SK-MEL-5 (cell line): ENCODE measurements around the gene FBXO8. TPM values are rescaled to one million over a fixed set of nuclear protein-coding genes. Genes with fewer than 3 reads are reported as not detected.

Source experiments
- DNase-seq: peaks from one replicate; pipeline ENCODE4 v3.0.0-alpha.2; 2016; ENCODE audit warnings: low read depth, low spot score
- in situ Hi-C: cut with HindIII; loops from 2 replicates; pipeline ENCODE4 v1.10.0; 2016; ENCODE audit warnings: low sequenced_read_pairs, high pct_unique_total_duplicates, low pct_unique_long_range_greater_than_20kb
- total RNA-seq: library from RNA; depleted of rRNA; stranded (reverse); fragments of >200 nt; shearing (Covaris generic); gene quantifications from 2 replicates; pipeline ENCODE4 v1.2.3, GENCODE V29; 2014; rRNA removed

FBXO8 gene
- total RNA-seq, 1 experiment from 2014 or later: 35.2 TPM

GRCh38 chr4:174193438-174194374 is 89.8 kb downstream of the FBXO8 start:
- in situ Hi-C loops: no loop called here
- DNase-seq: no peak

GRCh38 chr4:174192943-174193342 is 90.5 kb downstream of the FBXO8 start:
- in situ Hi-C loops: no loop called here

GRCh38 chr4:174190832-174191500 is 92.5 kb downstream of the FBXO8 start:
- in situ Hi-C loops: no loop called here
- DNase-seq: no peak

More at GRCh38 chr4:174192943-174193342, 90.5 kb downstream of the FBXO8 start:
- DNase-seq: no peak

GRCh38 chr4:174189392-174190015 is 94.0 kb downstream of the FBXO8 start:
- in situ Hi-C loops: no loop called here
- DNase-seq: no peak

Other genes with a start within 250 kb of the FBXO8 start
- gene CEP44, start 244 bp upstream of the FBXO8 start, total RNA-seq: 13.5 and 14.0 TPM in 2 replicates
- 9.5 and 10.4 TPM in 2 replicates for gene HPGD, start 238.8 kb upstream of the FBXO8 start, total RNA-seq